Activated B cell treated with CpG ODN at 0.5 μM for 24 hours (primary cell): Measurements from ENCODE around the gene LTB4R. TPM values are rescaled to one million over a fixed set of nuclear protein-coding genes. Genes with fewer than 3 reads are reported as not detected.
A peak's percentile ranks its signal among the peaks of the same experiment; 100 is the strongest.

Experiments
- ATAC-seq: fragments of 200-7000 bp; cut with Tn5 transposase; one replicate; pipeline ENCODE4 v1.10.0; 2021; ENCODE audit warnings: low read depth, mild to moderate bottlenecking, moderate library complexity
- CTCF ChIA-PET: fragments of 350-600 bp; sonication (Branson Sonifier 250); formaldehyde crosslinking; loops from one replicate; lab custom pipeline; 2021; ENCODE audit warnings: antibody characterized with exemption; lab: Charles Lee
- POLR2A ChIA-PET: fragments of 350-600 bp; sonication (Branson Sonifier 250); formaldehyde crosslinking; loops from one replicate; lab custom pipeline; 2021; ENCODE audit warnings: antibody characterized with exemption; lab: Charles Lee
- DNase-seq: peaks from one replicate; pipeline ENCODE4 v3.0.0; 2022
- H3K27ac Mint-ChIP-seq: one replicate; pipeline ENCODE4 v1.8.0; 2020; ENCODE audit warnings: mixed read lengths
- H3K27me3 Mint-ChIP-seq: one replicate; pipeline ENCODE4 v1.8.0; 2021; ENCODE audit warnings: mixed read lengths
- H3K36me3 Mint-ChIP-seq: one replicate; pipeline ENCODE4 v1.8.0; 2021; ENCODE audit warnings: low read depth, mixed read lengths
- H3K4me1 Mint-ChIP-seq: one replicate; pipeline ENCODE4 v1.8.0; 2021; ENCODE audit warnings: mixed read lengths
- H3K4me3 Mint-ChIP-seq: one replicate; pipeline ENCODE4 v1.8.0; 2020; ENCODE audit warnings: mild to moderate bottlenecking, mixed read lengths
- H3K9me3 Mint-ChIP-seq: one replicate; pipeline ENCODE4 v1.8.0; 2020; ENCODE audit warnings: mixed read lengths
- CTCF ChIP-seq: fragments of 200-600 bp; IDR thresholded peaks from one replicate; pipeline ENCODE4 v1.8.0; 2022; ENCODE audit warnings: antibody characterized with exemption, mild to moderate bottlenecking
- intact Hi-C: fragments of 100-400 bp; cut with micrococcal nuclease; formaldehyde crosslinking; loops from one replicate; pipeline ENCODE4 v1.15.1; 2024
- total RNA-seq: library from RNA; stranded (reverse); gene quantifications from 2 replicates; pipeline ENCODE4 v1.2.3, GENCODE V29; 2022

Gene LTB4R
- total RNA-seq, 1 donor from 2014 or later = 8.2 TPM

GRCh38 chr14:24310265-24310645 lies 1.0 kb upstream of the LTB4R start:
- ChIA-PET CTCF (interaction anchor here (0.7 to 7.2 kb wide), 8 partner anchors 8 to 121 kb away, joined by 3 to 67 read pairs (median 23); partner anchors contain the start of genes DHRS1, MDP1, NOP9 and TINF2), POLR2A (interaction anchor here (0.5 to 4.4 kb wide), 22 partner anchors 10 to 216 kb away, joined by 3 to 26 read pairs (median 3); partner anchors contain the start of genes DHRS1, IRF9, KHNYN and MDP1)
- peaks cover 29% of the 10 kb centered on the region for H3K36me3 Mint-ChIP-seq

GRCh38 chr14:24311837-24312615 lies 724 bp downstream of the LTB4R start:
- TF ChIP-seq CTCF = no peak

More at GRCh38 chr14:24310265-24310645, 1.0 kb upstream of the LTB4R start:
- Mint-ChIP-seq H3K9me3 (no peaks in the 10 kb centered on the region), H3K27ac (peak overlapping the region; percentile 80), H3K27me3 (no peaks in the 10 kb centered on the region), H3K4me1 (peaks cover 59% of the 10 kb centered on the region), H3K4me3 (peak overlapping the region; percentile 75)
- DNase-seq (no peak), ATAC-seq (no peak)
- TF ChIP-seq CTCF = no peak
- intact Hi-C loops = loop anchor here (2.0 kb wide), 1 partner anchor 195 kb away; the partner anchor contains the start of genes DCAF11 and NRL

GRCh38 chr14:24312736-24313507 lies 1.6 kb downstream of the LTB4R start:
- intact Hi-C loops = loop anchor here (1.0 kb wide), 1 partner anchor 166 kb away; the partner anchor contains the start of gene RNF31
- ATAC-seq (no peak), DNase-seq (no peak)
- H3K9me3 Mint-ChIP-seq = no peaks in the 10 kb centered on the region
- peak overlapping the region; percentile 77 for H3K27ac Mint-ChIP-seq
- ChIA-PET POLR2A (interaction anchor here (0.6 to 3.0 kb wide), 6 partner anchors 9 to 118 kb away, joined by 3 to 26 read pairs (median 4); partner anchors contain the start of genes DHRS1, NOP9 and TINF2), CTCF (interaction anchor here (1.1 to 4.7 kb wide), 3 partner anchors 19 to 33 kb away, joined by 3 to 35 read pairs (median 4); no protein-coding TSS in a partner anchor)
- no peak for TF ChIP-seq CTCF
- peaks cover 53% of the 10 kb centered on the region for H3K4me1 Mint-ChIP-seq
- no peaks in the 10 kb centered on the region for H3K27me3 Mint-ChIP-seq
- H3K4me3 Mint-ChIP-seq = no peak overlapping the region
- peaks cover 3% of the 10 kb centered on the region for H3K36me3 Mint-ChIP-seq

More at GRCh38 chr14:24311837-24312615, 724 bp downstream of the LTB4R start:
- intact Hi-C loops = loop anchor here (1.0 to 2.0 kb wide), 4 partner anchors 20 to 197 kb away; partner anchors contain the start of genes DCAF11, NRL and RNF31
- no peak for DNase-seq
- H3K9me3 Mint-ChIP-seq = no peaks in the 10 kb centered on the region
- H3K4me1 Mint-ChIP-seq = peaks cover 59% of the 10 kb centered on the region
- peaks cover 11% of the 10 kb centered on the region for H3K36me3 Mint-ChIP-seq
- H3K27me3 Mint-ChIP-seq = no peaks in the 10 kb centered on the region
- H3K4me3 Mint-ChIP-seq = peak overlapping the region; percentile 75
- POLR2A ChIA-PET = interaction anchor here (0.7 to 4.4 kb wide), 8 partner anchors 8 to 218 kb away, joined by 3 to 26 read pairs (median 14); partner anchors contain the start of genes CHMP4A, DHRS1, KHNYN and MDP1
- H3K27ac Mint-ChIP-seq = peak overlapping the region; percentile 77
- CTCF ChIA-PET = interaction anchor here (1.1 to 7.2 kb wide), 5 partner anchors 14 to 70 kb away, joined by 3 to 67 read pairs (median 4); partner anchors contain the start of genes DHRS1, NOP9 and TINF2
- ATAC-seq = no peak

GRCh38 chr14:24313913-24314312 lies 2.6 kb downstream of the LTB4R start:
- Mint-ChIP-seq H3K4me3 (no peak overlapping the region), H3K36me3 (no peaks in the 10 kb centered on the region), H3K4me1 (peaks cover 48% of the 10 kb centered on the region), H3K9me3 (no peaks in the 10 kb centered on the region), H3K27ac (peak overlapping the region; percentile 4), H3K27me3 (no peaks in the 10 kb centered on the region)
- POLR2A ChIA-PET = interaction anchor here (0.6 to 1.2 kb wide), 4 partner anchors 19 to 117 kb away, joined by 3 read pairs; partner anchors contain the start of gene TINF2
- intact Hi-C loops = no loop called here
- no peak for ATAC-seq
- no peak for DNase-seq
- TF ChIP-seq CTCF = no peak
- CTCF ChIA-PET = interaction anchor here (4.7 kb wide), 1 partner anchor 18 kb away, joined by 35 read pairs; no protein-coding TSS in a partner anchor
